GM21528 (cell line): Measurements from ENCODE around the gene DAGLA.

Source experiments
- ATAC-seq: cut with Tn5 transposase; IDR thresholded peaks from one replicate; pipeline ENCODE4 v1.9.1; 2021; ENCODE audit warnings: mild to moderate bottlenecking, moderate library complexity; ENCODE audit not compliant: unreplicated experiment, low FRiP score

DAGLA gene

DNA sequence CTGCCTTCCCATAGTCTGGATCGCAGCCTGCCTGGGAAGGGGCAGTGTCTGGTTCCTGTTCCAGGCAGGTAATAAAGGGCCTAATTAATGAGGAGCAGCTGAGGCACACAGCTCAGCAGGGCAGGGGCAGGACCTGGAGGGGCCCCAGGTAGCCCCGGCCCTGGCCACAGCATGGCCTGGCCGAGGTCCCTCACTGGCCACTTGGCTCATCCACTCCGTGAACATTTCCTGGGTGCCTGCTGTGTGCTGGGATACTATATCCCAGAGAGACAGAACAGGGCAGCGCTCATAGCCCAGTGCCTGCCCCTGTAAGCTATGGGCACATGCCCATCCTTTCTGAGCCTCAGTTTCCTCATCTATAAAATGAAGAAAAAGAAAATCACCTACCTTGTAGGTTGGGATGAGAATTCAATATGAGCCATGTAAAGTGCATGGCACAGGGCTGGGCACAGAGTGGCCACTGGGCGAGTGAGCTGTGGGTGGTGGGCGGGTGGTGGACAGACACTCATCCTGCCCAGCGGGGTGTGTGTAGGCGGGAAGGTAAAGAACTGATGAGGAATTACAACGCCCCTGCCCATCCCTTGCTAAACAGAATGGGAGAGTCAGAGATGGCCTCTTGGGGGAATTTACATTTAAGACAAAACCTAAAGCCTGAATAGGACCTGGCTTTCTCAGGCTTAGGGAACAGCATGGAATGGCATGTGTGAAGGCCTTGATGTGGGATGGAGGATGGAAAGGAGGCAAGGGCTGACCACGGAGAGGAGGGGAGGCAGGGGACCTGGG, 81.4 kb downstream of the DAGLA start:
- ATAC-seq, result no peak

GRCh38 chr11:61762223-61762615, 82.0 kb downstream of the DAGLA start:
- ATAC-seq, result no peak

- no peak for ATAC-seq
Measured at GRCh38 chr11:61762798-61763197, 82.6 kb downstream of the DAGLA start.

GRCh38 chr11:61763930-61764605, 83.9 kb downstream of the DAGLA start:
- no peak for ATAC-seq

DNA sequence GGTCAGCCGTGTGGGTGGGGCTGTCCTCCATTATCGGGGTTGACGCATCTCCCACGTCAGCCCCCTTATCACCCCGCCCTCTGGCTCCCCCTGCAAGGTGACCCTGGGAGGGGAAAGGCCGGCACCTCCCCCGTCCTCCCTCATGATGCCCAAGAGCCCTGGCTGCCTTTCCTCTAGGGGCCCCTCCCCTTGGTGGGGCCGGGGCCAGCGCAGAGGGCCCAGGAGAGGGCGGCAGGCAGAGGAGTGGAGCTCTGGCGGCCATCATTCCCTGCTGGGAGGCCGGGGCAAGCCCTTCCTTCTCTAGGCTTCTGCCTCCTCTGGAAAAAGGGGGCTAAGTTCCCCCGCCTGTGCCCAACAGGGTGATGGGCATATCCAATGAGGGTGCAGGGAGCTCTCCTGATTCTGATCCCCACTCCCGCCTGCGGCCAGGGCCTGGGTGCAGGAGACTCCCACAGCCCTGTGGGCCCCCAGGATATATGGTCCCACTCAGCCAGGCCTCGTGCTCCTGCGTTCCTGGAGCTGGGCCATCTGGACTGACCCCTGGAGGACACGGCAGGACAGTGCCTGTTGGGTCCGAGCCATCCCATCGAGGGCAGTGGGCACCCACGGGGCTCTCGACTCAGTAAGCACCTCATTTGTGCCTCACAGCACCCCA, 84.5 kb downstream of the DAGLA start:
- no peak for ATAC-seq

DNA sequence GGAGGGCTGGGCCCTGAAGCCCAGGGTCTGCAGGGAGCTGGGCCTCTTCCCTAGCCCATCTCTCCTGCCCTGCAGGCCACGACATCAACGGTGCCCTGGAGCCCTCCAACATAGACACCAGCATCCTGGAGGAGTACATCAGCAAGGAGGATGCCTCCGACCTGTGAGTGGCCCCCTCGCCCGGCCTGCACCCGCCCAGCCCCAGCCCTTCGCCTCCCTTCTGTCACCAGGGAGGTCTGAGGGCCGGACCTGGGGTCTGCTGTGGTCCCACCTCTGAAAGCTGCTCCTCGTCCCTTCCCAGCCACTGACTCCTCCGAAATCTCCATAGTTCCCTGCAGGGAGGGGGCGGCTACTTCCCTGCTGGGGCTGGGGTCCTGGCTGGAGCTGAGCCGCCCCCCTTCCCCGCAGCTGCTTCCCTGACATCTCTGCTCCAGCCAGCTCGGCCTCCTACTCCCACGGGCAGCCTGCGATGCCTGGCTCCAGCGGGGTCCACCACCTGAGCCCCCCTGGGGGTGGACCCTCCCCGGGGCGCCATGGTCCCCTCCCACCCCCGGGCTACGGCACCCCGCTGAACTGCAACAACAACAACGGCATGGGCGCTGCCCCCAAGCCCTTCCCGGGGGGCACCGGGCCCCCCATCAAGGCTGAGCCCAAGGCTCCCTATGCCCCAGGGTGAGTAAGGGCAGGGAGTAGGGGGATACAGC, 85.5 kb downstream of the DAGLA start:
- ATAC-seq, result no peak

DNA sequence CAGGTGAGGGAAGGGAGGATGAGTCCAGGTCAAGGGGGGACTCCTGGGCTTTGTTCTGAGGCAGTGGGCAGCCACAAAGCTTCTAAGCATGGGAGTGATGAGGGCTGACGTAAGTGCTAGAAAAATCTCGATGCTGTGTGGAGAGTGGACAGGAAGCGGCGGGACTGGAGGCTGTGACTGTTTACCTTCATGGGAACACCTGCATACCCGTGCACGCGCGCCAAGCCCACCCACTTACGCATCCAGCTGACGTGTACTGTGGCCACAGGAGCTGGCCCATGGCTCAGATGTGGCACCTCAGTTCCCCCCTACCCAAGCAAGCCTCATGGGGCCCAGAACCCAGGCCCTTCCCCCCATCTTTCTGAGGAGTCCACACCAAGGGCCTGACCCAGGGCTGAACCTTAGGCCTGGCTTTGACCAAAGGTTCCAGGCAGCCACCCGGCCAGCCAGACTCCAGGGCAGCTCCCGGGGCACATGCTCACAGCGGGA, 86.2 kb downstream of the DAGLA start:
- no peak for ATAC-seq

GRCh38 chr11:61768376-61769076, 88.3 kb downstream of the DAGLA start:
- no peak for ATAC-seq

DNA sequence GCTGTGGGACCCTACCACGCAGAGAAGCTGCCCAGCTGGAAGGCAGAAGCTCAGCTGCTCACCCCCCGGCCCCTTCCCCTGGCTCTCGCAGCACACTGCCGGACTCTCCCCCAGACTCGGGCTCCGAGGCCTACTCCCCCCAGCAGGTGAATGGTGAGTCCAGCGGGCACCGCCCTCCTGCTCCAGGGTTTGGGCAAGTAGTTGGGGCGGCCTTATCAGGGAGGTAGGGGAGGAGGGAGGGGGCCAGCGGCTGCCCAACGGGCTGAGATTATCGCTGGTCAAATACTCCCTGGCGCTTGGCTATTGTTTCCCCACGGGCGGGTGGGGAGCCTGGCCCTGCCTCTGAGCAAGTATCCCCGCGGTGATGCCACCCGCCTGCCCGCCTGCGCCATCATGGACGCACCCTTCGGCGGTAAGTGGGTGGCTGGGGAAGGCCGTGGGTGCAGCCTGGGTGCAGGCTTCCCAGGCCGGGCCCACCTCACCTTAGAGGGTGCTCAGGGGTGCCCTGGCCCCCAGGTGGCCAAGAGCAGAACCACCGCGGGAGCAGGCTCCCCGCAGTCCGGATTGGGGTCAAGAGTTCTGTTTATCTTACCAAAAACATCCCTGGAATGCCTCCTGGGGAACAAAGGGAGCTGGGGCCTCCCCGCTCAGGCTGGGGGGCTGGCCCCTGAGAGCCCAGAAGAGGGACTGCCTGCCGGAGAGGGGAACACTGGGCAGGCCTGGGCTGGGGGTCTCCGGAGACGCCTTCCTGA, 89.2 kb downstream of the DAGLA start:
- no peak for ATAC-seq

GRCh38 chr11:61769946-61770683, 89.9 kb downstream of the DAGLA start:
- ATAC-seq, result no peak

GRCh38 chr11:61771195-61771894, 91.2 kb downstream of the DAGLA start:
- ATAC-seq, result no peak

DNA sequence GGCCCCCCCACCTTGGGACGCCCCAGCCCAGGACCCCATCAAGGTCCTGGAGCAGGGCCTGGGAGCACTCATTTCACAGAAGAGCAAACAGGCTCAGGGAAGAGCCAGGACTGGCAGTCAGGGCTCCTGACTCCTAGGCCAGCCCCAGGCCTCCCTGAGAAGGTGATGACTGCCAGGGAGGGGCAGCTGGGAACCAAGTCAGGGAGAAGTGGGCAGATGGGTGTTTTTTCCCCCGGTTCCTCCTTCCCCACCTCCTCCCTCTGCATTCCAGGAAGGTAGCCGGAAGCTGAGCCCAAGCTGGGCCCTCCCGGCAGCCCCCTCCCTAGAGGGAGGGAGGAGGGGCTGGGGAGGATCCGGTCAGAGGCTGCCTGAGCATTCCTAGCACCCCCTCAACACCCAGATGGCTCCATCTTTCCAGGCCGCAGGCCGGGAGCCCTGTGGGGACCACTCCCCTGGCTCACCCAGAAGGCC, 91.8 kb downstream of the DAGLA start:
- ATAC-seq, result no peak

- no peak for ATAC-seq
Measured at GRCh38 chr11:61773356-61773755, 93.2 kb downstream of the DAGLA start.

DNA sequence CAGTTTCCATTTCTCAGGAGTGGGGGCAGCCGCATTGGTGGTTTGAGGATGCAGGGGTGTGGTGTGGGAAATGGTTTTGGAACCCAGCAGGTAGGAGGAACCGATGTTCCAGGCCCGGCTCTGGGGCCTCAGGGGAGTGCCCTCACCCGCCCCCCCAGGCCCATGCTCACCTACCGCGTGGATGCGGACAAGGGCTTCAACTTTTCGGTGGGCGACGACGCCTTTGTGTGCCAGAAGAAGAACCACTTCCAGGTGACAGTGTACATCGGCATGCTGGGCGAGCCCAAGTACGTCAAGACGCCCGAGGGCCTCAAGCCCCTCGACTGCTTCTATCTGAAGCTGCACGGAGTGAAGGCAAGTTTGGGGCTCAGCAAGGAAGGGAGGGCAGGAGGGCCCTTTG, 93.6 kb downstream of the DAGLA start:
- no peak for ATAC-seq

GRCh38 chr11:61774411-61774810, 94.2 kb downstream of the DAGLA start:
- ATAC-seq, result no peak

DNA sequence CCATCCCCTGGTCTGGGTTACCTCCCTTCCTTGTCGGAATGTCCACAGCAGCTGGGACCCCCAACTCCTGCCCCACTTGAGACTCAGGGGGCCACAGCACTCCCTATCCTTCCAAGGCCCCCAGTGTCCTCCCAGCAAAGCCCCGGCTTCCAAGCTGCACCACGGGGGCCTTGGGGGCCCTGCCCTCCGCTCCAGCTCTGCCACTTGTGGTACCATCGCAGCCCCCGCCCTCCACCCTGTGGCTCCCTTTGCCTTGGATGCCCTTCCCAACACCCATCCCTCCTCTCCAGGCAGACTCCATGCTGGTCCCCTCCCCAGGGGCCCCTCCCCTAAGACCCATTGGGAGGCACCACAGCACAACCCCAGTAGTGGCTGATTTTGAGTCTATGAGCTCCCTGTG, 94.9 kb downstream of the DAGLA start:
- ATAC-seq, result no peak

DNA sequence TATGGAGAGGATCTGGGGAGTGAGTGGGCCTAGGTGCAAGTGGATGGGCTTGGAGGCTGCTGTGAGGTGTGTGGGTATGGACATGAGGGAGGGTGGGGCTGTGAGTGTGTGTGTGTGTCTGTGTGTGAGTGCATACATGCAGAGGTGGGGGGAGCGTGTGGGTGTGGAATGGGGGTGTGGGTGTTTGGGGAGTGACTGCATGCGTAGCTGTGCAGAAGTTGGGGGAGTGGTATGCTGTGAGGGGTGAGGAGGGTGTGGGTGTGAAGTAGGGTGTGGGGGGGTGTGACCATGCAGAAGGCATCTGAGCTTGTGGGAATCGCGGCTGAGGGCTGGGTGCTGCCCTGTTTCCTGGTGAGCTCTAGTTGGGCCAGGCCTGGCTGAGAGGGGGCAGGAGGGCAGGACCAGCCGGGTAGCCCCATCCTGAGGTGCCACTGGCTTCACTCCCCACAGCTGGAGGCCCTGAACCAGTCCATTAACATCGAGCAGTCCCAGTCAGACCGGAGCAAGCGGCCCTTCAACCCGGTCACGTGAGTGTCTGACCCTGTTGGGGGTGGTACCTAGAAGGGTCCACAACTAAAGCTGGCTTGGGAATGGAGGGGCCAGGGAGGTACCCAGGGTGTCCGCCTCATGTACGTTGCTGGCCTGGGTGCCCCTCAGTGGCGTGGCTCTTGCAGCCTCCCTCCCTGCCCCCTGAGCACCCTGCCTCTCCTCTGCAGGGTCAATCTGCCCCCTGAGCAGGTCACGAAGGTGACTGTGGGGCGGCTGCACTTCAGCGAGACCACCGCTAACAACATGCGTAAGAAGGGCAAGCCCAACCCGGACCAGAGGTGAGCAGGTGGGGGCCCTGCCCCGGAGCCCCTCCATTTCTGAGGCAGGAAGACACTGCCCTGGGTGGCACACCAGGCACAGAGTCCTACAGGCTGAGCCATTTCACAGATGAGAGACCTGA, 95.7 kb downstream of the DAGLA start:
- no peak for ATAC-seq
